ENCODE data around the gene EML3. TPM values are rescaled to one million over a fixed set of nuclear protein-coding genes. Genes with fewer than 3 reads are reported as not detected.
A peak's percentile ranks its signal among the peaks of the same experiment; 100 is the strongest.

EML3 gene
- total and polyA plus RNA-seq, 5 donors from 2014 or later = 16.1 to 165 (median 16.8) TPM

- H3K27ac Mint-ChIP-seq = peak overlapping the region; percentile 61 to 94 (median 87)
- Histone ChIP-seq H3K36me3 (ENCODE audit: control insufficient read depth, insufficient read depth, low read length) (peaks cover 3% of the 10 kb centered on the region), H3K27ac (ENCODE audit: insufficient read depth, low read length, poor library complexity, severe bottlenecking) (no peak overlapping the region), H3K4me1 (ENCODE audit: control insufficient read depth, insufficient read depth, low read length, poor library complexity, severe bottlenecking) (peaks cover 31% of the 10 kb centered on the region), H3K9me3 (ENCODE audit: control insufficient read depth in 2 of 2, low read length in 2 of 2) (no peaks in the 10 kb centered on the region), H3K4me3 (ENCODE audit: low read depth, low read length) (no peak overlapping the region), H3K27me3 (ENCODE audit: control insufficient read depth, insufficient read depth, low read length) (no peaks in the 10 kb centered on the region)
- H3K27me3 Mint-ChIP-seq = no peaks in the 10 kb centered on the region
- H3K4me3 Mint-ChIP-seq = peak overlapping the region; percentile 75 to 93 (median 82)
- no peak for DNase-seq
- H3K4me1 Mint-ChIP-seq = peaks cover 0 to 50% (median 22%) of the 10 kb centered on the region in 4 donors
- no peaks in the 10 kb centered on the region for H3K9me3 Mint-ChIP-seq
- no peak for ATAC-seq (ENCODE audit: low read depth in 2 of 2)
- H3K36me3 Mint-ChIP-seq = peaks cover 14% of the 10 kb centered on the region
Observed at GRCh38 chr11:62614275-62614674, 1.7 kb upstream of the EML3 start.

DNA sequence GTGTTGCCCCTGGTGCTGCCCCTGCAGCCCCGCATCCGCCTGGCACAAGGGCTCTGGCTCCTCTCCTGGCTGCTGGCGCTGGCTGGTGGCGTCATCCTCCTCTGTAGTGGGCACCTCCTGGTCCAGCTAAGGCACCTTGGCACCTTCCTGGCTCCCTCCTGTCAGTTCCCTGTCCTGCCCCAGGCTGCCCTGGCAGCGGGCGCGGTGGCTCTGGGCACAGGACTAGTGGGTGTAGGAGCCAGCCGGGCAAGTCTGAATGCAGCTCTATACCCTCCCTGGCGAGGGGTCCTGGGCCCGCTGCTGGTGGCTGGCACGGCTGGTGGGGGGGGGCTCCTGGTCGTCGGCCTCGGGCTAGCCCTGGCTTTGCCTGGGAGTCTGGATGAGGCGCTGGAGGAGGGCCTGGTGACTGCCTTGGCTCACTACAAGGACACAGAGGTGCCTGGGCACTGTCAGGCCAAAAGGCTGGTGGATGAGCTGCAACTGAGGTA is 760 bp upstream of the EML3 start:
- Mint-ChIP-seq H3K36me3 (peaks cover 11% of the 10 kb centered on the region), H3K4me3 (peak overlapping the region; percentile 56 to 93 (median 82)), H3K4me1 (peaks cover 0 to 54% (median 25%) of the 10 kb centered on the region in 4 donors), H3K27me3 (no peaks in the 10 kb centered on the region), H3K9me3 (no peaks in the 10 kb centered on the region), H3K27ac (peak overlapping the region in 2 of 3 donors; percentile 78 to 94)
- H3K9me3 ChIP-seq (ENCODE audit: control insufficient read depth in 2 of 2, low read length in 2 of 2) = no peaks in the 10 kb centered on the region
- peaks cover 28% of the 10 kb centered on the region for H3K4me1 ChIP-seq (ENCODE audit: control insufficient read depth, insufficient read depth, low read length, poor library complexity, severe bottlenecking)
- no peak for ATAC-seq (ENCODE audit: low read depth in 2 of 2)
- peaks cover 6% of the 10 kb centered on the region for H3K36me3 ChIP-seq (ENCODE audit: control insufficient read depth, insufficient read depth, low read length)
- H3K27me3 ChIP-seq (ENCODE audit: control insufficient read depth, insufficient read depth, low read length) = no peaks in the 10 kb centered on the region
- H3K27ac ChIP-seq (ENCODE audit: insufficient read depth, low read length, poor library complexity, severe bottlenecking) = peak overlapping the region; percentile 92
- no peak overlapping the region for H3K4me3 ChIP-seq (ENCODE audit: low read depth, low read length)
- no peak for DNase-seq

- H3K4me1 ChIP-seq (ENCODE audit: control insufficient read depth, insufficient read depth, low read length, poor library complexity, severe bottlenecking) = peaks cover 28% of the 10 kb centered on the region
Observed at GRCh38 chr11:62611705-62612365, 740 bp downstream of the EML3 start.

DNA sequence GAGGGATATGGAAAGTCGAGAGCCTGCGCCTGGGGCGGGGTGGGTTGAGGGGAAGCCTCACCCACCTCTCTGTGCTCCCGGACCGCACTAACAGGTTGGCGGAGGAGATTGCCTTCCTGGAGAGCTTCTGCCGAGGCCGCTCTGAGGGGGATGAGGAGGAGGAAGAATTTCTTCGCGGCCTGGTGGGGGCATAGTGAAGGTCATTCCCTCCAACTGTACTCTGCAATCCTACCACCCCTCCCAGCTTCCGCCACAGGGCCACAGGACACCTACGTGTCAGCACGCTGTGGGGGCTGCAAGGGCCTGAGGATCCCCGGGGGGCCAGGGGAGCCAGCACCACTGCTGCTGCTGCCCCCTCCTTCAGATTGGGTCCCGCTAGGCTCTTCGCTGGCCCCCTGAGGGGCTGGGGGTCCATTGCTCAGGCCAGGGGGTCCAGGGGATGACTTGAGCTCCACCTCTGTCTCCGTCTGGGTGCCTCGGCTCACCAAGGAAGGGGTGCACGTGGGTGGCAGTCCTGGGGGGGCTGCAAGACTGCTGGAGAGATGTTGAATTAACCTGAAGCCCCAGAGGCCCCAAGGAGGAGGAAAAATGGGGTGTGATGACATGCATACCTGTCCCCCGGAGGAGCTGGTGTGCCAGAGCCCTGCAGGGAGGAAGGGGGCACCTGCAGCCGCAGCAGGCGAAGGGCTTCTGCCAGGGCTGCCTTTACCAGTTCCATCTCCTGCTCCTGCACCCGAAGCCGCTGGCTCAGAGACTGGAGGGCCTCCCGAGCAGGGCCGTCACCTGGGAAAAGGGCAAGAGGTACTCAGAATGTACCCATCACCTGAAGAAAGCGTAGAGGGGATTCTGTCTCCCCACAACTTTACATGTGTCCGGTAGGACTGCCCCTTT is 1.5 kb downstream of the EML3 start:
- Mint-ChIP-seq H3K36me3 (peaks cover 22% of the 10 kb centered on the region), H3K4me3 (peak overlapping the region; percentile 97 to 99 (median 99)), H3K27ac (peak overlapping the region; percentile 97 to 99 (median 99)), H3K27me3 (no peaks in the 10 kb centered on the region), H3K4me1 (peaks cover 0 to 62% (median 32%) of the 10 kb centered on the region in 4 donors), H3K9me3 (no peaks in the 10 kb centered on the region)
- Histone ChIP-seq H3K27ac (ENCODE audit: insufficient read depth, low read length, poor library complexity, severe bottlenecking) (peak overlapping the region; percentile 92), H3K4me3 (ENCODE audit: low read depth, low read length) (peak overlapping the region; percentile 87), H3K9me3 (ENCODE audit: control insufficient read depth in 2 of 2, low read length in 2 of 2) (no peaks in the 10 kb centered on the region), H3K36me3 (ENCODE audit: control insufficient read depth, insufficient read depth, low read length) (peaks cover 10% of the 10 kb centered on the region), H3K4me1 (ENCODE audit: control insufficient read depth, insufficient read depth, low read length, poor library complexity, severe bottlenecking) (peaks cover 28% of the 10 kb centered on the region), H3K27me3 (ENCODE audit: control insufficient read depth, insufficient read depth, low read length) (no peaks in the 10 kb centered on the region)
- ATAC-seq (ENCODE audit: low read depth in 2 of 2) (no peak), DNase-seq (peak in 1 of 3 donors; percentile 8)

More at GRCh38 chr11:62611705-62612365, 740 bp downstream of the EML3 start:
- Mint-ChIP-seq H3K27ac (peak overlapping the region; percentile 97 to 99 (median 99)), H3K36me3 (peaks cover 19% of the 10 kb centered on the region), H3K27me3 (no peaks in the 10 kb centered on the region), H3K4me3 (peak overlapping the region; percentile 97 to 99 (median 99)), H3K9me3 (no peaks in the 10 kb centered on the region), H3K4me1 (peaks cover 0 to 62% (median 33%) of the 10 kb centered on the region in 4 donors)
- Histone ChIP-seq H3K27me3 (ENCODE audit: control insufficient read depth, insufficient read depth, low read length) (no peaks in the 10 kb centered on the region), H3K27ac (ENCODE audit: insufficient read depth, low read length, poor library complexity, severe bottlenecking) (peak overlapping the region; percentile 92), H3K36me3 (ENCODE audit: control insufficient read depth, insufficient read depth, low read length) (peaks cover 10% of the 10 kb centered on the region), H3K4me3 (ENCODE audit: low read depth, low read length) (peak overlapping the region; percentile 87), H3K9me3 (ENCODE audit: control insufficient read depth in 2 of 2, low read length in 2 of 2) (no peaks in the 10 kb centered on the region)
- peak in 2 of 3 donors; percentile 21 to 65 for DNase-seq
- peak; percentile 13 to 23 for ATAC-seq (ENCODE audit: low read depth in 2 of 2)

DNA sequence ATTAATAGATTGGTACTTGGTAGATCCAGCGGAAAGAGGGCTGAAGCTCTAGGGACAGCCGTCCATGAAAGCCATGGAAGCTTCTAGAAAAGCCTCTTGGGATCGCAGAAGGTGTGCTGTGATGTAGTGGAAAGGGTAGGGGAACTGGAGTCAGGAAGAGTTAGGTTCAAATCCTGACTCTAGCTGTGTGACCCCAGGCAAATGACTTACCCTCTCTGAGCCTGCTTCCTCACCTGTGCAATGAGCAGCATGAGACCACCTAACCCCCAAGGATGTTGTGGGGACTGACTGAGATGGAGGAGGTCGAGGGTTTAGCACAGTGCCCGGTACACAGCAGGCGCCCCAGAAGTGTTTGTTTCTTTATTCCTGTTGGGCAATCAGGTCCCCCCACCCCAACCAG is 2.2 kb downstream of the EML3 start:
- ATAC-seq (ENCODE audit: low read depth in 2 of 2) (no peak), DNase-seq (no peak)
- H3K4me1 ChIP-seq (ENCODE audit: control insufficient read depth, insufficient read depth, low read length, poor library complexity, severe bottlenecking) = peaks cover 28% of the 10 kb centered on the region
- H3K4me3 ChIP-seq (ENCODE audit: low read depth, low read length) = no peak overlapping the region
- Mint-ChIP-seq H3K36me3 (peaks cover 23% of the 10 kb centered on the region), H3K27ac (peak overlapping the region; percentile 62 to 86 (median 73)), H3K27me3 (no peaks in the 10 kb centered on the region), H3K4me1 (peaks cover 0 to 62% (median 33%) of the 10 kb centered on the region in 4 donors), H3K4me3 (peak overlapping the region; percentile 90 to 99 (median 98)), H3K9me3 (no peaks in the 10 kb centered on the region)
- no peaks in the 10 kb centered on the region for H3K9me3 ChIP-seq (ENCODE audit: control insufficient read depth in 2 of 2, low read length in 2 of 2)
- no peaks in the 10 kb centered on the region for H3K27me3 ChIP-seq (ENCODE audit: control insufficient read depth, insufficient read depth, low read length)
- H3K36me3 ChIP-seq (ENCODE audit: control insufficient read depth, insufficient read depth, low read length) = peaks cover 14% of the 10 kb centered on the region
- peak overlapping the region; percentile 30 for H3K27ac ChIP-seq (ENCODE audit: insufficient read depth, low read length, poor library complexity, severe bottlenecking)

GRCh38 chr11:62608776-62609175 is 3.8 kb downstream of the EML3 start:
- H3K9me3 Mint-ChIP-seq = no peaks in the 10 kb centered on the region
- H3K36me3 Mint-ChIP-seq = peaks cover 23% of the 10 kb centered on the region
- peaks cover 0 to 59% (median 28%) of the 10 kb centered on the region in 4 donors for H3K4me1 Mint-ChIP-seq
- DNase-seq (no peak), ATAC-seq (ENCODE audit: low read depth in 2 of 2) (no peak)
- Histone ChIP-seq H3K36me3 (ENCODE audit: control insufficient read depth, insufficient read depth, low read length) (peaks cover 27% of the 10 kb centered on the region), H3K27ac (ENCODE audit: insufficient read depth, low read length, poor library complexity, severe bottlenecking) (no peak overlapping the region), H3K4me3 (ENCODE audit: low read depth, low read length) (no peak overlapping the region), H3K4me1 (ENCODE audit: control insufficient read depth, insufficient read depth, low read length, poor library complexity, severe bottlenecking) (peaks cover 28% of the 10 kb centered on the region), H3K9me3 (ENCODE audit: control insufficient read depth in 2 of 2, low read length in 2 of 2) (no peaks in the 10 kb centered on the region), H3K27me3 (ENCODE audit: control insufficient read depth, insufficient read depth, low read length) (no peaks in the 10 kb centered on the region)
- H3K27ac Mint-ChIP-seq = peak overlapping the region in 2 of 3 donors; percentile 60 to 79
- no peaks in the 10 kb centered on the region for H3K27me3 Mint-ChIP-seq
- H3K4me3 Mint-ChIP-seq = peak overlapping the region in 1 of 4 donors; percentile 99

- H3K36me3 Mint-ChIP-seq = peaks cover 29% of the 10 kb centered on the region
- Histone ChIP-seq H3K27me3 (ENCODE audit: control insufficient read depth, insufficient read depth, low read length) (no peaks in the 10 kb centered on the region), H3K4me3 (ENCODE audit: low read depth, low read length) (no peak overlapping the region), H3K36me3 (ENCODE audit: control insufficient read depth, insufficient read depth, low read length) (peaks cover 29% of the 10 kb centered on the region), H3K9me3 (ENCODE audit: control insufficient read depth in 2 of 2, low read length in 2 of 2) (no peaks in the 10 kb centered on the region), H3K27ac (ENCODE audit: insufficient read depth, low read length, poor library complexity, severe bottlenecking) (no peak overlapping the region), H3K4me1 (ENCODE audit: control insufficient read depth, insufficient read depth, low read length, poor library complexity, severe bottlenecking) (peaks cover 23% of the 10 kb centered on the region)
- peaks cover 0 to 61% (median 33%) of the 10 kb centered on the region in 4 donors for H3K4me1 Mint-ChIP-seq
- no peaks in the 10 kb centered on the region for H3K27me3 Mint-ChIP-seq
- H3K27ac Mint-ChIP-seq = peak overlapping the region in 1 of 3 donors; percentile 46
- ATAC-seq (ENCODE audit: low read depth in 2 of 2) (no peak), DNase-seq (no peak)
- no peaks in the 10 kb centered on the region for H3K9me3 Mint-ChIP-seq
- H3K4me3 Mint-ChIP-seq = peak overlapping the region in 2 of 4 donors; percentile 91 to 99
Observed at GRCh38 chr11:62607714-62608113, 4.9 kb downstream of the EML3 start.

All from CD4-positive, CD25-positive, alpha-beta regulatory T cell (primary cell).